ENCODE measurements around the gene NPSR1.
"Not testable (repeated sequence)": the region's sequence is repeated elsewhere in the genome, so short reads cannot be mapped to it uniquely, and the experiment has no call there.

Gene NPSR1, protein sequence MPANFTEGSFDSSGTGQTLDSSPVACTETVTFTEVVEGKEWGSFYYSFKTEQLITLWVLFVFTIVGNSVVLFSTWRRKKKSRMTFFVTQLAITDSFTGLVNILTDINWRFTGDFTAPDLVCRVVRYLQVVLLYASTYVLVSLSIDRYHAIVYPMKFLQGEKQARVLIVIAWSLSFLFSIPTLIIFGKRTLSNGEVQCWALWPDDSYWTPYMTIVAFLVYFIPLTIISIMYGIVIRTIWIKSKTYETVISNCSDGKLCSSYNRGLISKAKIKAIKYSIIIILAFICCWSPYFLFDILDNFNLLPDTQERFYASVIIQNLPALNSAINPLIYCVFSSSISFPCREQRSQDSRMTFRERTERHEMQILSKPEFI

DNA sequence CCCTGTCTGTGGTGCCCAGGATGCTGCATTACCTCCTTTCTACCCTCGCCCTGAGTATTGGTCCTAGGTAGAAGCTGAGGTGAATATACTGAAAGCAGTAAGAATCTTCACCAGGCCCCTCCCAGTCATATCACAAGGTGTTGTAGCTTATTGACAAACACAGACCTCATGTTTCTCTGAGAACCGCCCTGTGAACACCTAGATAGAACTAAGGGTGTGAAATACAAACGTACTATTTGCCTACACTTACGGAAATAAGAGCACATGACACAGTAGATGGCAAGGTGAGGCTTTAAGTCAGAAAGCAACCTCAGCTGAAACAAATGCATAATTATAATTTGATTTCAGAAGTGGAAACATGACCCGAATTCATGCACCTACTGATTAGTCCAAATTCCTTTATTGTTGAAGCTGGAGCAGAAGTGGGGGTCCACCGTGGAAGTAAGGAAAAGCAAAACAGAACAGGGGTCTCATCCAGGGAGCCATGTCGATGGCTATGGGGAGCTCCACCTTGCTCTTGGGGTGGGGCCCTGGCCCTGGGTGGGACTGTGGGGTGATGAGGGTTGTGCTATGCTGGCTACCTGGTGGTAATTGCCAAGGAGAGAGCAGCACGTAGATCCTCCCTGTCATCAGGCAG lies at the start of gene NPSR1:
Gene NPSR1 (plus strand): TSS at position 587 of the 637 bp plus-strand sequence. CDS start 195 bp downstream, outside the sequence.
- H3K4me3 ChIP-seq (ENCODE audit: low read depth, low read length): no peak within 1 kb of the TSS

DNA sequence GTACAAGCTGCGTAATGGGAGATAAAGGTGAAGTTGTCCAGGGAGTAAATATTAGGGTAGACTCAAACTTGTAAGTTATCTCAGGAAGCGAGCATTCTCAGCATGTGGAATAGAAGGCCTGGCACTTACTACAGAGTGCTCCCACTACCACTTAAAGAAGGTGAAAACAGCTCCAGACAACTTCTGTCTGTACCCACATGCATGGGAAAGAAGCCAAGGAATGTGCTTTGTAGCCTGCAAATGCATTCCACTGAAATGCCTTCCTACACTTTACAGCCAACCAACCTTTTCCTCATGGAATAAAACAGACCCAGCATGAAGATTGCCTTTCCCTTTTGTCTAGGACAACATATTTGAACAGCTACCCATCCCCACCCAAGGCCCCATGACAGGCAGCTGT lies 45.4 kb upstream of the NPSR1 start:
- H3K4me3 ChIP-seq (ENCODE audit: low read depth, low read length): no peak overlapping the region

DNA sequence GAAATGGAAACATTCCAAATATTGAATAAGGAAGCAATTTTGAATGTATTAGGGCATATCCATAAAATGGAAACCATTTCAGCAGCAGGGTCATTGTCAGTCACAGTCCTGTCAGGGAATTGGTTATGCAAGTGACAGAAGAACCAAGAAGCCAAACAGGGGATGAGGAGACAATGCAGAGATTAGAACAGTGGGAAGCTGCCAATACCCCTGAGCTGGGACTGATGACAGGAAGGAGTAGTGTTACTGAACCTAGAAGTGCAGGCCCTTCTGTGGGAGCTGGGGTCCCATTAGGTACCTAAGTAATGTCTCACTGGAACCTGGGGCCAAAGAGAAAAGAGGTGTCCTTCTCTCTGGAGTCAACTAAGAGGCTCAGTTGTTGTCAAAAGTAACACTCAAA lies 37.6 kb upstream of the NPSR1 start:
- H3K4me3 ChIP-seq (ENCODE audit: low read depth, low read length): no peak overlapping the region

DNA sequence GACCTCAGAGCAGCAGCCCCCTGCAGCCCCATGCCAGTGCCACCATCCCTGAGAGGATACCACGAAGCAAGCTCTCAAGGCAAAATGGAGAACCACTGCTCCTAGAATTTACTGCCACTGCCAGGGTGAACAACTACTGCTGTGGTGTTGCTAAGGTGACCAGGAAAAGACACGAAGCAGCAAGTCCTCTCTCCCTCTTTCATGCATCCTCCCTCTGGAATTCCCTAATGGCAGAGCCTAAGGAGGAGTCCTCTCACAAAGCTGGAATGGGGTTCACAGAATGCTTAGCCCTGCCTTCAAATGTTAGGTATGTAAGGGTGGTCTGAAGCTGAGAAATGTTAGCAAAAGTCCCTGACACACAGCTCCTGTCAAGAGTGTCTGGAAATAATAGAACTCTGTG lies 35.8 kb upstream of the NPSR1 start:
- H3K4me3 ChIP-seq (ENCODE audit: low read depth, low read length): no peak overlapping the region

DNA sequence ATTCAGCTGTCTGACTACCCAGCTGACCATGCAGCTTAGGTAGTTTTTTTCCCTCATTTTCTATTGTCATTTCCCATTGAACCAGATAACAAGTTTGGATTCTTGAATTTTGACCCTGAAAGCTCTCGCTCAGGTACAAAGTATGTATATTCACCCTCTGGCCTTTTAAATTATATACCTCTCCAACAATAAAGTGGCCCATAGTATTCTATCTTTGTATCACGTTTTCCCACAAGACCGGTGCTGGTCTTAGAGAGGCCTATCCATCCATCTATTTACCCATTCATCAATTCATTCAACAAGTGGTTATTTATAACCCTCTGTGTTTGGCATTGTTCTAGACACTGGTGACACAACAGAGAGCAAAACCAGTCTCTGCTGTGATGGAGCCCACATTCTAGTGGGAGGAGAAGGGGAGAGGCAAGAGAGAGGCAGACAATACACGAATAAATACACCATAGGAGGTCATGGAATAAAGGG lies 35.2 kb upstream of the NPSR1 start:
- H3K4me3 ChIP-seq (ENCODE audit: low read depth, low read length): no peak overlapping the region

DNA sequence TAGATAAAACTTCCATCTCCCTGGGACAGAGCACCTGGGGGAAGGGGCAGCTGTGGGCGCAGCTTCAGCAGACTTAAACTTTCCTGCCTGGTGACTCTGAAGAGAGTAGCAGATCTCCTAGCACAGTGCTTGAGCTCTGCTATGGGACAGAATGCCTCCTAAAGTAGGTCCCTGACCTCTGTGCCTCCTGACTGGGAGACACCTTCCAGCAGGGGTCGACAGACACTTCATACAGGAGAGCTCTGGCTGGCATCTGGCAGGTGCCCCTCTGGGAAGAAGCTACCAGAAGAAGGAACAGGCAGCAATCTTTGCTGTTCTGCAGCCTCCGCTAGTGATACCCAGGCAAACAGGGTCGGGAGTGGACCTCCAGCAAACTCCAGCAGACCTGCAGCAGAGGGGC lies 29.4 kb upstream of the NPSR1 start:
- not testable (repeated sequence) for H3K4me3 ChIP-seq (ENCODE audit: low read depth, low read length)

DNA sequence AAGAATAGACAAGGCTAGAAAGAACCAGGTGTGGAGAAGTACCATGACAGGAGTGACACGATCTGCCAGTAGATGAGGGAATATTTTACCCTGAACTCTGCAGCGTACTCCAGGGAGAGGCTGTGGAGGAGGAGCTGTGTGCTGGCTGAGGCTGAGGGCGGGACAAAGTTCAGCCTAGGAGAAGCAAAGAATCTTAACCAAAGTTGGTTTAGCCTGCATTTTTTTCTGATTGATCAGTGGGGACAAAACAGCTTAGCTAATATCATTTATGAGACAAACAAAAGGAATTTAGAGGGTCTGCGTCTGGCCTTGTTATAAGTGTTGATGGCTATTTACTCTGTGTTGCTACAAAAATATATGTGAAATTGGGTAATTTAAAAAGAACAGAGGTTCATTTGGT lies 5.2 kb upstream of the NPSR1 start:
- H3K4me3 ChIP-seq (ENCODE audit: low read depth, low read length): no peak overlapping the region

DNA sequence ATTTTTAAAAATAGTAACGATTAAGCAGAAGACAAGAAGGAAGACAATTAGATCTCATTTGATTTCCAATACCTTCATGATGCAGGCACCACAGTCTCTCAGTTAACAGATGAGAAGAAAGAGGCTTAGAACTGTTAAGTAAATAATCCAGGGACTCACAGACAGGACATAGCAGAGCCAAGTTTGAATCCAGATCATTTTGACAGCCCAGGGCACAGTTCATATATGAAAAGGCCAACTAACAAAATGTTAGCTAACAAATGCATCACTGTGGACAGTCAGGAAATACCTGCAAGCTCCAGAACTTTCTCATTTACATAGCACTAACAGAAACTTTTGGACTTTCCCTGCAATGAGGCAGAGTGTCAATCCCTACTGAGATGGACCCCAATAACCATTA lies 4.2 kb upstream of the NPSR1 start:
- no peak overlapping the region for H3K4me3 ChIP-seq (ENCODE audit: low read depth, low read length)

DNA sequence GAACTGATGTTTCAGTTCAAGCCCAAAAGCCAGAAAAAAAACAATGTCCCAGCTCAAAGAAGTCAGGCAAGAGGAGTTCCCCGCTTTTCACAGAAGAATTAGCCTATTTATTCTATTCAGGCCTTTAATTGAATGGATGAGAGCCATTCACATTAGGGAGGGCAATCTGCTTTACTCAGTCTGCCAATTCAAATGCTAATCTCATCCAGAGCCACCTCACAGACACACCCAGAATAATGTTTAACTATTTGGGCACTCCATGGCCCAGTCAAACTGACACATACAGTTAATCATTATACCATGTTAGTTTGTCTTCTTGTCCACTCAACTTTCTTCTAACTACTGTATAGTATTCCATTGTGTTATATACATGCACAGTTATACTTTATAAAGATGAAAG lies 2.6 kb upstream of the NPSR1 start:
- no peak overlapping the region for H3K4me3 ChIP-seq (ENCODE audit: low read depth, low read length)

DNA sequence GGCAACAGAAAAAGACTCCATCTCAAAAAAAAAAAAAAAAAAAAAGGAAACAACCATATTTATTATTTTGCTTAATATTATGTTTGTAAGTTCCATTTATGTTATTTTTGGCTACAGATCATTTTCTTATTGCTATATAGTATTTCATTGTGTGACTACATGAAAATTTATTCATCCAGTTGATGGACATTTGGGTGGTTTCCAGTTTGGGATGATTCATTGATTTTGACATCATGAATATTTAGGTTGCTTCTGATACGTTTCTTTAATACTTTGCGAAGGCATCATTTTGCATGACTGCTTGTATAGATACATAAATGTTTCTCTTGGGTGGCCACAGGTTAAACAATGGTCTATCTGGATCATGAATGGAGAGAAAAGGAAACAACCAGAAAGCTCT lies 2.0 kb upstream of the NPSR1 start:
- no peak overlapping the region for H3K4me3 ChIP-seq (ENCODE audit: low read depth, low read length)

DNA sequence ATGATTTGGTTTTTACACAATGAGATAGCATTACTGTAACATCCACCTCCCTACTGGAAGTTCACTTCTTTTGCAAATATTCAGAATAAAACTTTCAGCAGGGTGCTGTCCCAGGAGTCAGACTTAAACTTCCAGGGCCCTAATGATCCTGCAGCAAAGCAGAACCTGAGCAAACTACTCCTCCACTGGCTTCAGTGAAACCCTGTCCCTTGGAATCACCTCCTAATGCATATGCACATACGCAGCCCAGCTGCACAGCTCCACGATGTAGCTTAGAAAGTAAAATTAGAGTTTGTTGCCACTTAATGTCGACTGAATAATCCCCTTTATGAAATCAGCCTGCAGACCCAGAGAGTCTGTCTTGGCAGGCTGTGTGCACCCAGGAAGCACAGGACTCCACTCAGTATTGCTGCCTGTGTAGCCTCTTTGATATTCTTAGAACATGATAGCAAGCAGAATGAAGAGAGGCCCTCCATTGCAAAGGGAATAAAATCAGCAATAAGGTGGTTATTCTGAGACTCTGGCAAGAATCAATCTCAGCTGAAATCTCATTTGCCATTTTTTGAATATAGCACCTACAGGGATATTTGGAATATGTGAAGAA lies 1.6 kb downstream of the NPSR1 start:
- no peak overlapping the region for H3K4me3 ChIP-seq (ENCODE audit: low read depth, low read length)

DNA sequence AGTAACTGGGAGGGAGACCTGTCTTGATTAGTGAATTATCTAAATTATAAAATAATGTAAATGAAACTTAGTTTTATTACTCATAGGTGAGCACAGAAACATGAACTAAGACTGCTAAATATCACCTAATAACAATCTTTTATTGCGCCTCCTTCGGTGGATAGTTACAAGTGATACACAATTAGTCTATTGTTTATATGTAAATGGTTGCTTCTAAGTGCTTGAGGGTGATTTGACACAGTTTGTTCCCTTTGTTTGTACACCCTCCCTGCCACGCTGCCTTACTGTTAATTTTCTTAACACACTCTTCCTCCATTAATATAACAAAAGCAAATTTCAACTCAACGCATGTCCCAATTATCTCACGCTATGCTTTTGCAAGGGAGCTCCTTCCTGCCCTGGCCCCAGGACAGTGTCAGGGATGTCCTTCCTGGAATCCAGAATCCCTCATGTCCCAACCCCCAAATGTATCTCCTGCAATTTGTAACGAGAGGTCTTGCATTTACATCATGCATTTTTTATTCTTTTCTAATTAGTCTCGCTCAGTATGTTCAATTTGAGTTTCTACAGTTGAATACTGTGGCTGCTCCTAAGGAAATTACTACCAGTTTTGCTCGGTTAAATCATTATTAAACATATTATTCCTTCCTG lies 4.2 kb downstream of the NPSR1 start:
- H3K4me3 ChIP-seq (ENCODE audit: low read depth, low read length): no peak overlapping the region

DNA sequence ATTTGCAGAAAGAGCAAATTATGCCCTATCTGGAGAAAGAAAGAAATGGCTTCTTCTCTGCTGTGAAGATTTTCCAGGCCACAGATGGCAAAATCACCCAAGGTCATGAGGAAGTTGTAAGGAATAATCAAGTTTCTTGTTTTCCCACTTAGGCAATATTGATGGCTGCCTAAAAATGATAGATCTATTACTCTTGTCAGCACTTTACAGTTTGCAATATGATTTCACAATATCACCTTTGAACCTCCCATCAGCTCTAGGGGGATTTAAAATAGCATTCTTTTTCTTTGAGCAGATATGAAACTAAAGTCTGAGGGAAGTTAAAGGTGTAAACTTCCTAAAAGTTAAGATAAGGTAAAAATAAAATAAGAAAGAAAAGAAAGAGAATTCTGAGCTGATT lies 6.7 kb downstream of the NPSR1 start:
- H3K4me3 ChIP-seq (ENCODE audit: low read depth, low read length): no peak overlapping the region

DNA sequence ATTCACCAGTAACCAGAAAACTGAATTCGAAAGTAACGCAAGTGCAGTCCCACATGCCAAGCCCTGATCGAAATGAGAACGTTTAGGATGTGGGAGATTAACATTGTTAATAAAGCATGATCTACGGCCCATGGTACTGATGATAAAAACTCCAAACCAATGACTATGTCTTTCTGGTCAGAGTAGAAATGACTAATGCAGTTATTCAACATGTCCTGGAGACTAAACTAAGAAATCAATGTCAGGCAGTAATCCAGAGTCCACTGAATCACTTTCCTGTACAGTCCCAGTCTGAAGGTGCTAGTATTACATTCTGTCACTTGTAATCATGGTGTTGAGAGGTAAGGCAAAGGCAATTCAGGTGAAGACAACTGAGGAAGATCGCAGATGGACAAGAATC lies 14.4 kb downstream of the NPSR1 start:
- H3K4me3 ChIP-seq (ENCODE audit: low read depth, low read length): no peak overlapping the region

DNA sequence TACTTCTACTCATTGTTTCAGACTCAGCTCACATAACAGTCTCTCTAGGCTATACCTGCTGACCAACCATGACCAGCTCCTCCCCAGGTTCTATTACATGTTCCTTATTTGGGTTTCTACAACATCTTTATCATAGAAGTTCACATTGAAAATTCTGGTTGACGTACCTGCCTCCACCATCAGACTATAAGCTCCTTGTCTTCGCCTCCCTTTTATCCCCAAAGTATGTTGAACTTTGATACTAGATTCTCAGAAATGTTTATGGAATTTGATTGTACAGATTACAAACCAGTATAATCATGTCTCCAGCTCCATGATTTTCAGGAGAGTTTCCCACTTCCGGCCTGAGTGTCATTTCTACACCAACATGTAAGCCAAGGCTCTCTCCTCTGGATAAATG lies 15.0 kb downstream of the NPSR1 start:
- H3K4me3 ChIP-seq (ENCODE audit: low read depth, low read length): no peak overlapping the region

DNA sequence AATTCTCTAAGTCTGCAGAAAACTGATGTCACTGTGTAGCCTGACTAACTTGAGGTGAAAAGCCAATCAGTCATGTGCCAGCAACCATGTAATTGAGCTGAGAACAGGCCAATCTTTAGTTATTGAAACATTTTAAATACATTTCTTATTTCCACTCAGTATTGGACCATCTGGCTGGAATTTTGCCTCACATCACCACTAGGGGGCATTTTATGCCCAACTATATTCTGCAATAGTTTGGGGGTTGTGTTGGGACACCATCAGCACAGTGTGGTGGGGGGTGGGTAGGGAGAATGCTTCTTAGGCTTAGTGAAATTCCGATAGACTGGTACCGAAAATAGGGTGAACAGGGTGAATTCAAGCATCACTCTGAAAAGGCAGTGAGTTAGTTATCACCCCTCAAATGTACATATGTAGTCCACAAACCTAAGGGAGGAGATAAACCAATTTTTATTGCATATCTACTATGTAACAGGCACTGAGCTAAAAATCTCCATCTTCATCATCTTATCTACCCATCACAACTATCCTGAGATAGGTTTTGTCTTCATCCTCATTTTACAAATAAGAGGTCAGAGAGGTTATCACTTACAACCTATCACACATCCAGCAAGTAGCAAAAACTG lies 17.8 kb downstream of the NPSR1 start:
- H3K4me3 ChIP-seq (ENCODE audit: low read depth, low read length): no peak overlapping the region

DNA sequence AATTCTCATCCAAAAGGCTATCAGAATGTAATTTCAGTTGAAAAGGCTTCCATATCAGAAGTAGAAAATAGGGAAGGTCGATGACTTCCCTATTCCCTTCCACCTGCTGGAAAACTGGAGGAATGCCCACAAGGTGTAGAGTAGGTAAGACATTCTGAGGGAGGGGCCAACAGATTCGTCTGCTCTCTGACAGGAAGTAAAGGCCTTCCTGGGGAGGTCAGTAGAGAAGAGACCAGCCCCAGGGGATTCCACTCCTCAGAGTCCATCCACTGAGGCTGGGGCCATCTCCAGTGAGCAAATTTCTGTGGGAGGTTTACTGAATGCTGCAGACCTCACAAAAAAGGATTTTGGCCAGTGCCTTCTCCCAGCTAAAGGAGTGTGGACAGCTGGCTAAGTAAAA lies 19.5 kb downstream of the NPSR1 start:
- H3K4me3 ChIP-seq (ENCODE audit: low read depth, low read length): no peak overlapping the region

DNA sequence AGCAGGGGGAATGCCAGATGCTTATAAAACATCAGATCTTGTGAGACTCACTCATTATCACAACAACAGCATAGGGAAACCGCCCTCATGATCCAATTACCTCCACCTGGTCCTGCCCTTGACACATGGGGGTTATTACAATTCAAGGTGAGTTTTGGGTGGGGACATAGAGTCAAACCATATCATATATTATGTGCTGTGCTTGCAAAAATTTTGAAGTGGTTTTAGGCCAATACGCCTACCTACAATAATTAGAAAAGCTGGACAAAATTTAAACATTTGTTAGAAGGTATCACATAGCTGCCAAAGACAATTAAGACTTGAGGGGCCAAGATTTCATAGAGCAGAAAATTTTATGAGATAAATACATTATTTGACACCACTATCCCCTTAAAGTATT lies 29.5 kb downstream of the NPSR1 start:
- no peak overlapping the region for H3K4me3 ChIP-seq (ENCODE audit: low read depth, low read length)

DNA sequence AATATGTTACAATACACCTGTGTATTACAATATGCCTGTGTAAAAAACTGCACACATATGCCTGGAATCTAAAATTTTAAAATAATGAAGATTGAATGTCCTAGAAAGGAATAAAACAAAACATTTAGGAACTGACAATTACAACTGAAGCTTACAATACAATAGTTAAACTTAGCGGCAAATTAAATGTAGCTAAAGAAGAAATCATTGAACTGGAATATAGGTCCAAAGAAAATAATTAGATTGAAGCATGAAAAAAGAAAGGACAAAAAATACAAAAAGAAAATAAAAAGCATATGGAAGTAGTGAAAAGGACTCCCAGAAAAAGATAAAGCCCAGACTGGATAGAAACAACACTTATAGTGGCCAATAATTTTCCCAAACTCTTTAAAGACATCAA lies 38.4 kb downstream of the NPSR1 start:
- no peak overlapping the region for H3K4me3 ChIP-seq (ENCODE audit: low read depth, low read length)

DNA sequence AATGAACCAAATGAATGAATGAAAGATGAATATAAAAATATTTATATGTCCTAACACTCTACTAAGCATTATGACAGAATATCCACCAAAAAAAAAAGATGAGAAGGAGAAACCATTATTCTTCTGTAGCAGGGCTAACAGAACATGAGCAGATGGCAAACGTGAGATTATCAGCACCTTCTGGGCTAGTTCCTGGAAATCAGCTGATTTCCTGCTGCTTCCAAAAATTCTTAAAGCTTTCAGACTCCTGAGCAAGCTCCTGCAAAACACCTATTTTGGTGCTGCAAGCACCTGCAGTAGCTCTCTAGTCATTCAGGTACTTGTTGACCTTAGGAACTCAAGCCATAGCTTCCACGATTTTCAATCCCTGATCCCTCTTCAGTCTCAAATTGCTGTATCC lies 51.8 kb downstream of the NPSR1 start:
- H3K4me3 ChIP-seq (ENCODE audit: low read depth, low read length): no peak overlapping the region

DNA sequence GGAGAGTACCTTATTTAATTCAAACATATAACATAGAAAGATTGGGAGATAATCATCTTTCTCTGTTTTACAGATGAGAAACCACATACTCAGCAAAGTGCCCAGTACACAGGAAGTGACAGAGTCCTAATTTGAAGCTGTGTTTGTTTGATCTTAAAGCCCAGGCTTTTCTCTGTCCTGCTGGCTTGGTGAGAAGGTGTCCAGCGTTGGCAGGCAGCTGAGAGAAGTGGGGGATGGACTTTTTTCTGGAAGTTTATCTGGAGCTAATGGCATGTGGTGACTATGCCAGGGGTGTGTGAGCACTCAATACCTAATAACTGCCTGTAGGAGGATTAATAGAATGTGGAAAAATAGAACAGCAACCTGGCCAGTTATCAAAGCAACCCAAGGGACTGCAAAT lies 60.8 kb downstream of the NPSR1 start:
- no peak overlapping the region for H3K4me3 ChIP-seq (ENCODE audit: low read depth, low read length)
